AG08396 (cell line): ENCODE results near the gene PDK2.

Source experiments
- DNase-seq: peaks from one replicate; pipeline ENCODE4 v3.0.0; 2012; ENCODE audit warnings: low spot score, mixed read lengths

PDK2 gene

GRCh38 chr17:50149417-50150353 lies 54.5 kb downstream of the PDK2 start:
- peak; percentile 64 for DNase-seq

GRCh38 chr17:50150354-50151040 lies 55.3 kb downstream of the PDK2 start, which contains the start of gene PPP1R9B:
TSS of gene PPP1R9B (minus strand) at chr17:50150677. CDS start at chr17:50150513, 164 bp downstream.
- DNase-seq = no peak

DNA sequence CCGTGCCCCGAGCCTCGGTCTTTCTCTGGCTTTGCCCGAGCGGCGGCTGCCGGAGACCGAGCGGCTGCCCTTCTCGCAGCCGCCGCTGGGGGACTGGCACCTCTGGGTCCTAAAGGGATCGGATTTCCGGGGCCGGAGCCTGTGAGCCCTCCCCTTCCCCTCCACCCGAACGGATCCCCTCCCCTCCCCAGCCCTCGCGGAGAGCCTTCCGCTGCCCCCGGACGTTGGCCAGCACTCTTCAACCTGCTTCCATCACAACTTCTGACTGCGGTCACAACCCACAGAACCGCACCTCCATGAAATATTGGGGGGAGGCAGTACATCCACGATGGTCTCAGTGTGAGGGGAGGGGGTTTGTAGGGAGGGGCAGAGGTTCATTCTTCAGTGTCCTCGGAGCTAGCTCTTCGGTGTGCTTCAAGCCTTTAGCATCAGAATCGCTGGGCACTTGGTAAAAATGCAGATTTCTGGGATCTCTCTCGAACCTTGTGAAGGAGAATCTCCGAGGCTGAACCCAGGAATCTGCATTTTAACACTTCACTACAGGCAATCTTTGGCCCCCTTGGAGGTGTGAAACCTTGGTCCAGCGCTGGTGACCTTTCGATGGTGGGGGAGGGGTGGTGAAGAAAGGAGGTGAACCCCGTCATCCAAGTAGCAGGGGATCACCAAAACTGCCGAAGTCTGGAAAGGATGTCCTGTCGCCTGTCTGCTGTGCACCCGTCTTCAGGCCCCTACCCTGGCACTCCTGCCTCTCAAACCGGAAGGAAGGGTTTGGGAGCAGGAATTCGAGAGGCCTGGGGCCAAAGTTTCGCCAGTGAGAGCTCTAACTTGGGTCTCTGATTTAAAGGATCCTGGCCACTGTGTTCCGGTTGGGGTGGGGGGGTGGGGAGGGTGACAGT lies 56.1 kb downstream of the PDK2 start:
- DNase-seq = peak; percentile 96

- DNase-seq = peak; percentile 84
Measured at GRCh38 chr17:50151937-50152547, 56.9 kb downstream of the PDK2 start.

DNA sequence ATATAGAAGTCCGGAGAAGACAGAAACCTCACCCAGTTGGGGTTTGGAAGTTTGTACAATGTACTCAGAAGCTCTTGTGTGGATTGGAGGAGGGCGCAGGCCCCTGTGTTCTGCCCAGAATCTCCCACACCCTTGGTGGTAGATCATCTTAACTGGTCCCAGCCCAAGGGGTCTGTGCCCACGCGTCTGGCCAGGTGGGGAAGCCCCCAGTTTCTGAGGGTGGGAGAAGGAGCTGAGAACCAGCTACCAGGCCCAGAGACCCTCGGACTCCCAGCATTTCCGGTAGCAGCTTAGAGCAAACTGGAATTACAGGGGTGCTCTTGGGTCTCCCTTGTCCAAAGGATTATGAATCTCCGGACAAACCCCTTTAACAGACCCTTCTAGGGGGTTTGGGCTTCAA lies 57.6 kb downstream of the PDK2 start:
- DNase-seq = no peak

DNA sequence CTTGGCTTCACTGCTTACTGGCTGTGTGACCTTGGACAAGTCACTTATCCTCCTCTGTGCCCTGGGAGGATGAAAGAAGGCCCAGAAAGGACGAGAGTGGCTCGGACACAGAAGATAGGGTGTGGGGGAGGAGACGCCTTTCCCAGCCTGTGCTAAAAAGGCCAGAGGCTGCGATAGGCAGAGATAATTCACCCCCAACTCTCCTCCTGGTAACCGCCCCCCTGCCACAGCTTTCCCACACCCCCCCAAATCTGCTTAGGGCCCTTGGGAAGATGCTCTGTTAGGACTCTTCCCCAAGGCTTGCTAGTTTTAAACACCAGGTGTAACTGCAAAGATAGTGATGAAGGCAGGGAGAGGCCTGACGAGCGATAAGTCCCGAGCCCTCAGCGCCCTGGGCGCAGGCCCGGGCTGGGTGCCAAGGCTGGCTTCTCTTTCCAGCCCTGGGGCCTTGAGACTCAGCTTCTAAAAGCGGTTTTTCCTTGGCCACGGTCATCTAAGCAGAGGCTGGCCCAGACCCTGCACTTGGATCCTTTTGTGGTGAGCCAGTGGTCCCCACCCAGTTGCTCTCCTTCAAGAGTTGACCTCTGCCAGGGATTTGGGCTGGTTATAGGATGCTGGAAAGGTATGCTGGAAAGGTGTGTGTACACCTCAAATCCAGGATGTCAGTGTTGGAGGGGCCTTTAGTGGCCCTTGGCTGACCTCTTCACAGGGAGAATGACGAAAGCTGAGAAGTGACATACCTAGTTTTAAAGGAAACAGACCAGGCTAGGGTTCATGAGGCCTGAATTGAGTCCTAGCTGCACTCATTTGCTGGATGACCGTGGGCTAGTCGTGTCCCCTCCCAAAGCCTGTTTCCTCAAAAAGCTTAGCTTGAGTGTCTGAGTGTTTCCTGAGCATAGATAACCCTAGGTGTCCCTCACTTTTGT lies 58.8 kb downstream of the PDK2 start:
- no peak for DNase-seq

DNA sequence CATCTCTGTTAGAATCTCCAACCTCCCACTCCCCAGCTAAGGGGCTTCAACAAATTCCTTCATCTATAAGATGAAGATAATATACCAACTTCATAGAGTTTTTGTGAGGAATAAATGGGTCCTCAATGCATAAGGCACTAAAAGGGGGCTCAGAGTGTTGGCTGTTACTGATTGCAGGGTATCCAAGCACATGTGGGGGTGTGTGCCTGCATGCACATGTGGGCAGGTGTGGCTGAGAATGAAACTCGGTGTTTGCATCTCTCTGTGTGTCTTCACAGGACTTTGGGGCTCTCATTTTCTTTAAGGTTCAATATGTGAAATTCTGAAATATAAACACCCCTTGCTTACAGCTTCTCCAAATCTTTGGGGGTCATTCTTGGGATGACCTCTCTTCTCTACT lies 59.5 kb downstream of the PDK2 start:
- DNase-seq = no peak

DNA sequence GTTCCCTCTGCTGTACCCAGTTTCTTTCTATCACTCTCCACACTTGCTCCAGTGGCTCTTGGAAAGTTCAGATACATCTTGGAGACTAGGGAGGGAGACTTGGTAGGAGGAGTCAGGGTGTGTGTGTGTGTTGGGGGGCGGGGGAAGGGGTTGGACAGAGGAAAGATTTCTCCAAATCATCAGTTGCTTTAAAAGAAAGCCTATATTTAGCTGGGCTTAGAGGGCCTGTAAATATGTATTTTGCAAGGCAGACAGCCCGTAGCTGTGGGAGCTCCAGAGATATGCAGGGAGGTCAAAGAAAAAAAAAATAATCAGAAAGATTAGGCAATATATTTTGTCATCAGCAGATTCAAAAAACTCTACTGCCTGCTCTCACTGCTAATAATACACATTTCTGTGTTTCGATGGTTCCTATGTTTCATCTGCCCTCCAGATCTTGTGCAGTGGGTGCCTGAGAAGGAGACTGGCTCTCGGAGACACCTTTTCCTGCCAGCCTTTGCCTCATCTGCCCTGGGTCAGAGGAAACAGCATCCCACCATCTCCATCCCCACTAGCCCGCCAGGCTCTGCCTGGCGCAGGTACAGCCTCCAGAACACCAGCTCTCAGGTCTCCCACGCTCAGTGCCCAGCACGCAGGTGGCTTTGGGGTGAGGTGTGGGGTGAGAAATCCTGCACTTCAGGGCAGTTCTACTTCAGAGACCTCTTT lies 60.1 kb downstream of the PDK2 start:
- no peak for DNase-seq

- DNase-seq = no peak
Measured at GRCh38 chr17:50157891-50158290, 62.7 kb downstream of the PDK2 start.

GRCh38 chr17:50161023-50161910 lies 66.1 kb downstream of the PDK2 start:
- DNase-seq = peak; percentile 99
